HepG2 (cell line): ENCODE data around the gene MYO1E. TPM values are rescaled to one million over a fixed set of nuclear protein-coding genes. Genes with fewer than 3 reads are reported as not detected.

Experiments
- ATAC-seq: fragments of 200-7000 bp; cut with Tn5 transposase; 3 replicates; pipeline ENCODE4 v1.9.1; 2020; ENCODE audit warnings: mild to moderate bottlenecking, moderate library complexity
- BruUV-seq: library from RNA; stranded (reverse); fragments of 400-500 nt; replicated peaks from 2 replicates; lab custom pipeline; 2021; lab: Mats Ljungman, UMichigan
- CTCF ChIA-PET: fragments of 300-600 bp; formaldehyde crosslinking; extraction: SDS; loops from one replicate; lab custom pipeline; 2021; ENCODE audit warnings: low total read pairs, inconsistent platforms, low intra/inter-chr PET ratio; lab: Yijun Ruan, JAX
- POLR2A ChIA-PET: fragments of 350-600 bp; sonication (Branson Sonifier 250); formaldehyde crosslinking; loops from one replicate; lab custom pipeline; 2020; ENCODE audit warnings: antibody characterized with exemption, inconsistent platforms; lab: Yijun Ruan, JAX
- DNase-seq: peaks from one replicate; pipeline ENCODE4 v3.0.0-alpha.2; 2015; ENCODE audit warnings: low spot score
- FAIRE-seq: peaks from 3 replicates; lab custom pipeline; 2011; peaks lifted over from hg19 to GRCh38; lab: Jason Lieb, UNC
- H2AFZ ChIP-seq: one replicate; pipeline ENCODE4 v1.6.1; 2011; ENCODE audit warnings: low read length, inconsistent platforms
- H3K27ac ChIP-seq: fragments of 300-600 bp; 3 replicates; pipeline ENCODE4 v1.8.0; 2011; ENCODE audit warnings: mixed run types, mild to moderate bottlenecking, mixed read lengths, low read length, inconsistent platforms; ENCODE audit not compliant: insufficient read depth; ENCODE audit errors: extremely low read length
- H3K27me3 ChIP-seq, 2 experiments: fragments of 200-600 bp in 1 of 2; 2 replicates in 1 of 2; 3 replicates in 1 of 2; pipeline versions ENCODE4 v1.6.0 to v1.8.0; 2011; ENCODE audit warnings: low read length in 2 of 2, mild to moderate bottlenecking in 2 of 2, moderate library complexity in 2 of 2, inconsistent platforms in 1 of 2; ENCODE audit not compliant: insufficient read depth in 2 of 2, control insufficient read depth in 1 of 2
- H3K36me3 ChIP-seq, 2 experiments: fragments of 200-600 bp in 1 of 2; replicated peaks in 1 of 2; 2 replicates in 1 of 2; 3 replicates in 1 of 2; pipeline versions ENCODE4 v1.5.1 to v1.8.0; 2011; ENCODE audit warnings: low read length in 2 of 2, inconsistent platforms in 1 of 2; ENCODE audit not compliant: insufficient read depth in 2 of 2, control insufficient read depth in 1 of 2
- H3K4me1 ChIP-seq: 2 replicates; pipeline ENCODE4 v1.5.1; 2012; ENCODE audit warnings: low read length, inconsistent platforms; ENCODE audit not compliant: insufficient read depth
- H3K4me2 ChIP-seq: 2 replicates; pipeline ENCODE4 v1.6.0; 2011; ENCODE audit warnings: low read depth, low read length, inconsistent platforms
- H3K4me3 ChIP-seq, 3 experiments: fragments of 200-600 bp in 1 of 3; sonication (generic), shearing (Covaris generic) in 1 of 3; replicated peaks in 1 of 3; 2 replicates each; pipeline ENCODE4 v1.5.1; 2011 to 2016; ENCODE audit warnings: low read length in 3 of 3, inconsistent platforms in 2 of 3, low read depth in 2 of 3, mild to moderate bottlenecking in 2 of 3, control low read depth in 1 of 3, mixed read lengths in 1 of 3; ENCODE audit not compliant: insufficient read depth in 1 of 3
- H3K79me2 ChIP-seq: one replicate; pipeline ENCODE4 v1.6.1; 2011; ENCODE audit warnings: low read length, inconsistent platforms; ENCODE audit not compliant: insufficient read depth
- H3K9ac ChIP-seq: 2 replicates; pipeline ENCODE4 v1.6.0; 2011; ENCODE audit warnings: mild to moderate bottlenecking, low read depth, low read length, inconsistent platforms; ENCODE audit not compliant: insufficient read depth
- H3K9me3 ChIP-seq: 2 replicates; pipeline ENCODE4 v1.5.1; 2012; ENCODE audit warnings: mild to moderate bottlenecking, low read length
- H4K20me1 ChIP-seq: 2 replicates; pipeline ENCODE4 v1.6.0; 2011; ENCODE audit warnings: inconsistent platforms, mild to moderate bottlenecking, low read length, moderate library complexity; ENCODE audit not compliant: insufficient read depth
- FOSL1 ChIP-seq: sonication (generic); formaldehyde crosslinking; IDR thresholded peaks from 2 replicates; pipeline ENCODE4 v1.9.0; 2021; ENCODE audit warnings: missing genetic modification reagents, borderline replicate concordance
- PTBP1 ChIP-seq: fragments of 200-400 bp; formaldehyde crosslinking; IDR thresholded peaks from 2 replicates; pipeline ENCODE4 v1.6.1; 2018; ENCODE audit warnings: low read length, low read depth; ENCODE audit not compliant: poor library complexity, severe bottlenecking
- TEAD3 ChIP-seq: optimal IDR thresholded peaks from 2 replicates; pipeline ENCODE3; 2016; ENCODE audit warnings: borderline replicate concordance
- ZFP90 ChIP-seq: sonication (generic); formaldehyde crosslinking; IDR thresholded peaks from 2 replicates; pipeline ENCODE4 v1.8.0; 2022; ENCODE audit warnings: missing genetic modification reagents, mild to moderate bottlenecking, inconsistent platforms, borderline replicate concordance
- ZNF432 ChIP-seq: sonication (generic); formaldehyde crosslinking; IDR thresholded peaks from 2 replicates; pipeline ENCODE4 v1.5.0; 2020; ENCODE audit warnings: missing genetic modification reagents, mild to moderate bottlenecking, borderline replicate concordance
- ZNF891 ChIP-seq: sonication (generic); formaldehyde crosslinking; IDR thresholded peaks from 2 replicates; pipeline ENCODE4 v1.5.0; 2020; ENCODE audit warnings: mild to moderate bottlenecking, missing genetic modification reagents
- WGBS: methylation state at CpG from one replicate; pipeline ENCODE4 v1.1.6; 2017; ENCODE audit warnings: low lambda C conversion rate; 5-methylcytosine and 5-hydroxymethylcytosine counted together
- in situ Hi-C: cut with HindIII; loops from 2 replicates; pipeline ENCODE4 v1.10.0; 2017; ENCODE audit warnings: low pct_unique_long_range_greater_than_20kb; ENCODE audit not compliant: extremely low pct_ligation_motif_present
- intact Hi-C: fragments of 100-400 bp; cut with micrococcal nuclease; formaldehyde crosslinking; loops from one replicate; pipeline ENCODE4 v1.10.0; 2022; ENCODE audit not compliant: unreplicated experiment
- polyA plus RNA-seq, 8 experiments: library from polyadenylated mRNA; depleted of rRNA in 3 of 8; stranded (reverse) in 7 of 8; unstranded in 1 of 8; fragments of >200 nt; fragmentation: Illumina TruSeq in 4 of 8; extraction: Trizol in 4 of 8; gene quantifications; 2 replicates each; pipeline versions ENCODE4 v1.2.1 to v1.2.3, GENCODE V29; 2011 to 2016; ENCODE audit warnings: low read depth in 4 of 8, missing spikeins in 1 of 8, mixed read lengths in 1 of 8; ENCODE audit not compliant: insufficient read depth in 1 of 8
- total RNA-seq, 5 experiments: library from RNA; depleted of rRNA; stranded (reverse); fragments of >200 nt; fragmentation: Illumina TruSeq; extraction: Trizol; gene quantifications; 2 replicates each; pipeline ENCODE4 v1.2.3, GENCODE V29; 2016; ENCODE audit warnings: low read depth in 1 of 5
- TF ChIP-seq, protein P1 (sequence below): sonication (generic); formaldehyde crosslinking; IDR thresholded peaks from 2 replicates; pipeline ENCODE4 v1.8.1; 2023; ENCODE audit warnings: missing genetic modification reagents, mild to moderate bottlenecking, borderline replicate concordance
- TF ChIP-seq, protein P2 (sequence below): sonication (generic); formaldehyde crosslinking; IDR thresholded peaks from 2 replicates; pipeline ENCODE4 v1.4.0; 2020; ENCODE audit warnings: missing genetic modification reagents
- TF ChIP-seq, protein P3 (sequence below): sonication (generic); formaldehyde crosslinking; IDR thresholded peaks from 2 replicates; pipeline ENCODE4 v1.5.0; 2020; ENCODE audit warnings: mild to moderate bottlenecking, missing genetic modification reagents, moderate library complexity

The MYO1E gene
- total and polyA plus RNA-seq, 2 of the 13 experiments (the other 11 are each of a cell fraction or from before 2014, with no cell fraction given), result 15.7 to 25.1 TPM

DNA sequence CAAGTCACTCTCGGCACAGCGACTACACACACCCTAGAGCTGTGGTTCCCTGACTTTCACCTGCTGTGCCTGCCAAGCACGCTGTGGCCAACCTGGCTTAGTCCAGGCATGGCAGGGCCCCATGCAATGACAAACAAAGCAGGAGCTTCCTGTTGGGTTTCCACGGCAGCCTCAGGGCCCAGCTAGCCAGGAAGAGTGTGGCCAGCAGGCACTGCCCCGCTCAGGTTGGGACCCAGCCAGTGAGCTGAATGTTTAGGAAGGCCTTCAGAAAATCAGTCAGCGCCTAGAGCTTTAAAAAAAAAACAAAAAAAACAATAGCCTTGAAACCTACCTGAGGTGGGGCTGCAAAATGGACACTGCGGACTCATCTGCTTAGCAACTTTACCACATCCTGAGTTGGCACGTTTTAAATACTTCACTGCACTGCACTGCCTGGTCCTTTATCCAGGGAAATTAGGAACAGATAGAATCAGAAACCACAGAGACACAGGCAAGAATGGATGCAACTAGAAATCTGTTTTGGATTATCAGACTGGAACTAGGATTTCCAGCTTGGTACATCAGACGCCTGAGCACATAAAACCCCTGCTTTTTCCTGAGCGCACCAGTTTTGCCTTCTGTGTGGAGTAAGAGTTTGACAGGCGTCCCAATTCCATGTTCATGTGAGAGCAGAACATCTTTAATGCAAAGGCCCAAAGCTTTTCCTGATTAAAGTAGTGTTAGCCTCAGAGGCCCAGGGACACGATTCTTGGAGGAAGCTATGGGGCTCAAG, 202.2 kb downstream of the MYO1E start (continued):
- no peak for TF ChIP-seq TEAD3

DNA sequence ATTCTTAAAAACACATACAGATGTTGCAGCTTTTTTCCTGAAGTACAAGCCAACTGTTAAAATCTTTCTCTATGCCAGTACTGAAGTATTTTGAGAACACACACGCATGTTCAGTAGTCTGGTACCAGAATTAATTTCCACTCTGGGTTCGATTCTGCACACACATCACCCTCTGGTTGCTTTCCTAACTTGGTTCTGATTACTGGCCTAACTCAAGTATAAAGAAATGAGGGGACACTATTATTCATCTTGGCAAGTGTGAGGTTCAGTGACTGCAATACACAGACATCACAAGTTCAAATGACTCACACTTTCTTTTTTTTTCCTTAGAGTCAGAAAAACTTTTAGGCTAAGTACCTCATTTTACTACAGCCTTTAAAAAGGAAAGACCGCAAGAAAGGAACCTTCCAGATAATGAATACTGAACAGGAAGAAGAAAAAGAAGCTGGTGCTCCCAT, 203.4 kb downstream of the MYO1E start:
- FAIRE-seq (no peak), DNase-seq (no peak), ATAC-seq (no peak)
- Histone ChIP-seq H3K27ac (no peak overlapping the region), H3K9me3 (no peaks in the 10 kb centered on the region), H3K4me2 (no peak overlapping the region), H3K4me1 (peaks cover 52% of the 10 kb centered on the region), H4K20me1 (no peaks in the 10 kb centered on the region), H2AFZ (no peak overlapping the region), H3K79me2 (no peaks in the 10 kb centered on the region), H3K27me3 (no peaks in the 10 kb centered on the region), H3K9ac (no peak overlapping the region), H3K4me3 (no peak overlapping the region), H3K36me3 (peaks cover 6 to 9% of the 10 kb centered on the region in 2 experiments; a peak in 4 of 5 replicates)
- intact Hi-C loops (no loop called here), in situ Hi-C loops (loop anchor here (5.0 to 10.0 kb wide), 2 partner anchors 246 to 323 kb away; no protein-coding TSS in a partner anchor)
- POLR2A ChIA-PET, result no interaction called here
- CTCF ChIA-PET, result no interaction called here
- BruUV-seq, result no TSS peak
- TF ChIP-seq, protein P1, sequence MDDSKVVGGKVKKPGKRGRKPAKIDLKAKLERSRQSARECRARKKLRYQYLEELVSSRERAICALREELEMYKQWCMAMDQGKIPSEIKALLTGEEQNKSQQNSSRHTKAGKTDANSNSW (CRISPR knock-in tag), result no peak
- 92% methylated on average over 3 of the region's 3 CpGs for WGBS

DNA sequence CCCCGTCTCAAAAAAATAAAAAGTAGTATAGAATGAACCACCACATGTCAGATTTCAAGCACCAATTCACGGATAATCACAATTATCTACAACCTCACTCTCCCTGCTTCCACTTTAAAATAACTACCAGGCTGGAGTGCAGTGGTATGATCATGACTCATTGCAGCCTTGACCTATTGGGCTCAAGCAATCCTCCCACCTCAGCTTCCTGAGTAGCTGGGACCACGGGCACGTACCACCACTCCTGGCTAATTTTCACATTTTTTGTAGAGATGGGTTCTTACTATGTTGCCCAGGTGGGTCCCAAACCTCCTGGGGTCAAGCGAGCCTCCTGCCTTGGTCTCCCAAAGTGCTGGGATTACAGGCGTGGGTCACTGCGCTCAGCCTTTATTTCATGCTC, 204.1 kb downstream of the MYO1E start:
- POLR2A ChIA-PET, result no interaction called here
- Histone ChIP-seq H3K79me2 (no peaks in the 10 kb centered on the region), H3K4me3 (no peak overlapping the region), H2AFZ (no peak overlapping the region), H4K20me1 (no peaks in the 10 kb centered on the region), H3K36me3 (peaks cover 6 to 9% of the 10 kb centered on the region in 2 experiments; a peak in 4 of 5 replicates), H3K4me2 (no peak overlapping the region), H3K27ac (no peak overlapping the region), H3K27me3 (no peaks in the 10 kb centered on the region), H3K9me3 (no peaks in the 10 kb centered on the region), H3K4me1 (peaks cover 52% of the 10 kb centered on the region), H3K9ac (no peak overlapping the region)
- DNase-seq, result peak; percentile 39
- BruUV-seq, result no TSS peak
- peak; percentile 65 for ATAC-seq
- WGBS, result 70% methylated on average over 7 of the region's 7 CpGs
- intact Hi-C loops (no loop called here), in situ Hi-C loops (loop anchor here (5.0 to 10.0 kb wide), 2 partner anchors 246 to 324 kb away; no protein-coding TSS in a partner anchor)
- peak; percentile 34 for FAIRE-seq
- CTCF ChIA-PET, result no interaction called here
- TF ChIP-seq, protein P2, sequence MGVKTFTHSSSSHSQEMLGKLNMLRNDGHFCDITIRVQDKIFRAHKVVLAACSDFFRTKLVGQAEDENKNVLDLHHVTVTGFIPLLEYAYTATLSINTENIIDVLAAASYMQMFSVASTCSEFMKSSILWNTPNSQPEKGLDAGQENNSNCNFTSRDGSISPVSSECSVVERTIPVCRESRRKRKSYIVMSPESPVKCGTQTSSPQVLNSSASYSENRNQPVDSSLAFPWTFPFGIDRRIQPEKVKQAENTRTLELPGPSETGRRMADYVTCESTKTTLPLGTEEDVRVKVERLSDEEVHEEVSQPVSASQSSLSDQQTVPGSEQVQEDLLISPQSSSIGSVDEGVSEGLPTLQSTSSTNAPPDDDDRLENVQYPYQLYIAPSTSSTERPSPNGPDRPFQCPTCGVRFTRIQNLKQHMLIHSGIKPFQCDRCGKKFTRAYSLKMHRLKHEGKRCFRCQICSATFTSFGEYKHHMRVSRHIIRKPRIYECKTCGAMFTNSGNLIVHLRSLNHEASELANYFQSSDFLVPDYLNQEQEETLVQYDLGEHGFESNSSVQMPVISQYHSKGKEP (CRISPR knock-in tag), result no peak
- TF ChIP-seq PTBP1 (no peak), ZFP90 (CRISPR knock-in tag) (no peak), FOSL1 (CRISPR knock-in tag) (peak; percentile 62; the same call in 1 of the 2 replicates), ZNF432 (CRISPR knock-in tag) (no peak), ZNF891 (CRISPR knock-in tag) (no peak)
- TF ChIP-seq, protein P3, sequence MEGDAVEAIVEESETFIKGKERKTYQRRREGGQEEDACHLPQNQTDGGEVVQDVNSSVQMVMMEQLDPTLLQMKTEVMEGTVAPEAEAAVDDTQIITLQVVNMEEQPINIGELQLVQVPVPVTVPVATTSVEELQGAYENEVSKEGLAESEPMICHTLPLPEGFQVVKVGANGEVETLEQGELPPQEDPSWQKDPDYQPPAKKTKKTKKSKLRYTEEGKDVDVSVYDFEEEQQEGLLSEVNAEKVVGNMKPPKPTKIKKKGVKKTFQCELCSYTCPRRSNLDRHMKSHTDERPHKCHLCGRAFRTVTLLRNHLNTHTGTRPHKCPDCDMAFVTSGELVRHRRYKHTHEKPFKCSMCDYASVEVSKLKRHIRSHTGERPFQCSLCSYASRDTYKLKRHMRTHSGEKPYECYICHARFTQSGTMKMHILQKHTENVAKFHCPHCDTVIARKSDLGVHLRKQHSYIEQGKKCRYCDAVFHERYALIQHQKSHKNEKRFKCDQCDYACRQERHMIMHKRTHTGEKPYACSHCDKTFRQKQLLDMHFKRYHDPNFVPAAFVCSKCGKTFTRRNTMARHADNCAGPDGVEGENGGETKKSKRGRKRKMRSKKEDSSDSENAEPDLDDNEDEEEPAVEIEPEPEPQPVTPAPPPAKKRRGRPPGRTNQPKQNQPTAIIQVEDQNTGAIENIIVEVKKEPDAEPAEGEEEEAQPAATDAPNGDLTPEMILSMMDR (CRISPR knock-in tag), result no peak
